DMS 273 (cell line): ENCODE measurements around the gene GLT6D1.

Experiments used
- DNase-seq: peaks from one replicate; lab custom pipeline; 2025; ENCODE audit not compliant: unreplicated experiment; lab: John Stamatoyannopoulos, UW

The GLT6D1 gene

GRCh38 chr9:135609366-135609955, 29.9 kb downstream of the GLT6D1 start:
- no peak for DNase-seq

GRCh38 chr9:135608999-135609317, 30.4 kb downstream of the GLT6D1 start:
- DNase-seq = no peak

- no peak for DNase-seq
Measured at GRCh38 chr9:135608294-135608998, 30.9 kb downstream of the GLT6D1 start.

- DNase-seq = no peak
Measured at GRCh38 chr9:135607401-135608293, 31.7 kb downstream of the GLT6D1 start.

DNA sequence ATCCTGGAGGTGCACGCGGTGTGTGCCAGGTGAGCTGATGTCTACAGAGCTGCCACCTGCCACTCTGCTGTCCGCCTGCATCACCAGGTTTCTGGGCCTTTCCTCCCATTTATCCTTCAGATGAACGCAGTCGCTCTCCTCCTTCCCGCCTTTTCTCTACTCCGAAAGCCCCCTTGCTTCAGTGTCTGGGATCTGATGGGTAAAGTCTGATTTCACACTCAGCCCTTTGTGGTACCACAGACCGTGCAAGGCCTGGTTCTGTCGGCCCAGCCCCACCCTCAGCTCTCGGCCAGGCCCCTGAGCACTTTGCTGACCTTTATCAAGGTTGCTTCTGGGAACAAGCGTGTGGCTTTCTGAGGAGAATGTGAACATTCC, 32.5 kb downstream of the GLT6D1 start:
- DNase-seq = no peak

DNA sequence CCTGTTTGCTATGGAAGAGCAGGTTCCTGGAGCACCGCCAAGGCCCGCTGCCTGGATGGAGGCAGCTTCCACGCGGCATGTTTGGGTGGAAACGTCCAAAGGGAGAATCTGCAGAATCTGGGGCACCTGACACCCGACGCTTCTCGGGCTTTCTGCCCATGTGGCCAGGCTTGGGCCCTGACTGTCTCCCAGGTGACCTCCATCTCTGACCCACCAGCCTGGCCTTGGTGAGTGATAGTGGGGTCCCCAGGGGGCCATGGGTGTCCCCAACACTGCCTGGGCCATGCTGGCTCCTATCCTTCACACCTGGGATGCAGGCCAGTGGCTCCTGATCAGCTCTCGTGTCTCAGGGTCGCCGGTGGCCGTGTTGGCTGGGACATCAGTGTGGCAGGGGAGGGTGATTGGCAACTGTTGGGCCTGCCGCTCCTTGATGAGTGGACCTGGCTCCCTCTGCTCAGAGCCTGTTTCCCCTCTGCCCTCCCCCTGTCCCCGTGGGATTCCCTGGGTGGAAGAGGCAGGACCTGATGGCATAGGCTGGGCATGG, 34.0 kb downstream of the GLT6D1 start:
- no peak for DNase-seq

GRCh38 chr9:135604437-135605237, 34.7 kb downstream of the GLT6D1 start:
- no peak for DNase-seq

- DNase-seq = peak; percentile 66
Measured at GRCh38 chr9:135602789-135603481, 36.4 kb downstream of the GLT6D1 start.

DNA sequence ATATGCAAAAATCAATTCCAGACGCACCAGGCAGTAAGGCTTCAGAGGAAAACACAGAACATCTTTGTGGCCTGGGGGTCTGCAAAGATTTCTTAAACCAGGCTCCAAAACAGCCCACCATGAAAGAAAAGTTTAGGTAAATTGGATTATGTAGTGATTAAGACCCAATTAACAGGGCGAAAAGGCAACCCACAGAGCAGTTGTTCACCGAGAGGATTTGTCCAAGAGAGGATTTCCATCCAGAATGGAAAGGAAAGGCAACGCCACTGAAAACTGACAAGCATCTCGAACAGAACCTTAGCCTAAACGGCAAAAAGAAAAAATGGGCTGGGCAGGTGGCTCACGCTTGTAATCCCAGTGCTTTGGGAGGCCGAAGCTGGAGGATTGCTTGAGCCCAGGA, 37.4 kb downstream of the GLT6D1 start:
- DNase-seq = no peak

DNA sequence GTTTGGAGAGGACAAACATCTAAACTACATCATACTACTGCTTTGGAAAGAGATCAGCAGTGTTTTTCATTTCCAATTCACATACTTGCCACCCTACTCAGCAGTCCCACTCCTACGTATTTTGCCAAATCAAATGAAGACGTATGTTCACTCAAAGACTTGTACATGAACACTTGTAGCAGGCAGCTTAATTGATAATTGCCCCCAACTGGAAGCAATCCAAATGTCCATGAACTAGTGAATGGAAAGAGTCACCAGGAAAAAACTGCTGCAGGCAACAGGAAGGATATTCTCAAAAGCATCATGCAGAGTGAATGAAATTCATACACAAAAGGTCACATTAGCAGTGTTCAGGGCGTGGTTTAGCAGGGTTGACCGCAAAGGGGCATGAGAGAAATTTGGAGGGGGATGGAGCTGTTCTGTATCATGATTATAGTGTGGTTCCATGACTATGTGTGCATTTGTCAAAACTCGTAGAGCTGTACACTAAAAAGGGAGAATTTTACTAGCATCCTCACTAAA, 39.0 kb downstream of the GLT6D1 start:
- DNase-seq = no peak

DNA sequence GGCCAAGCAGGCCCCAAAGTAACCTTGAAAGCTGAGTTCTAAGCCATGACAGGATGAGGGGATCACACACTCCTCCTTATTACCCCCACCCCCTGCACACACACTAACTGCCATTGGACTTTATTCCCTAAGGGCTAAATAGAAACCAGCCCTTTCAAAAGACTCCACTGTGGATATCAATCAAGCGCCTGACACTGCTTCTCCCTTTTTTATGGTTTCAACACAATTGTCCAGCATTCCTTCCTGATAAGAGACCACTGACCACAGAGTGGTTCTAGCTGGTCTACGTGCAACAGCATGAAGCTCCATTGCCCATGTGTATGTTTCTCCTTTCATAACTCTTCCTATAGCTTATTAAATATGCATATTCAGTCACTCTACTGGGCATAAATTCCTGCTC, 43.1 kb downstream of the GLT6D1 start:
- no peak for DNase-seq

DNA sequence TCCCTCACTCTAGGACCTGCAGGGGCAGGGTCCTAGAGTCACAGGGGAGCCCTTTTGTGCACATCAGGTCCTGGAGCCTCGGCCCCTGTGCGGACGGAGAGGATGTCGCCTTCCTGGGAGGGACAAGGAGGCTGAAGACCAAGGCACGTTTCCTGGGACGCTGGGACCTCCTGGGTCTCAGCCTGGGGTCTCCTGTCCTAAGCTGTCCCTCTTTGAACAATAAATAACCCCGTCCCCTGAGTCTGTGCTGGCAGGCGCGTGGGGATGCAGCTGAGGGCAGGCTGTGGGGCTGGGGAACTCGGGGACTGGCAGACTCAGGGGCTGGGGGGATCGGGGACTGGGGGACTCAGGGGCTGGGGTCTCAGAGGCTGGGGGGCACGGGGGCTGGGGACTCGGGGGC, 46.7 kb downstream of the GLT6D1 start:
- no peak for DNase-seq

DNA sequence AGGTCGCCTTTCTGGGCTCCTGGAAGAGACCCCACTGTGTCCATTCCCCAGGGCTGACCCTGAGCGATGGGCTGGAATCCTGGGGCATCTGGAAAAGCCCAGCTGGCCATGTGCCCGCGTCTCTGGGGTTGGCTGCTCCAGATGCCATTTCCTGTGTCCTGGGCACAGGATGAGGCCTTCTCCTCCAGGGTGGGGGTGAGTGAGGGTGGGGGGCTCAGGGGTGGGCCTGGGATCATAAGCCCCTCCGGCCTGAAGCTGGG, 47.1 kb downstream of the GLT6D1 start:
- no peak for DNase-seq

DNA sequence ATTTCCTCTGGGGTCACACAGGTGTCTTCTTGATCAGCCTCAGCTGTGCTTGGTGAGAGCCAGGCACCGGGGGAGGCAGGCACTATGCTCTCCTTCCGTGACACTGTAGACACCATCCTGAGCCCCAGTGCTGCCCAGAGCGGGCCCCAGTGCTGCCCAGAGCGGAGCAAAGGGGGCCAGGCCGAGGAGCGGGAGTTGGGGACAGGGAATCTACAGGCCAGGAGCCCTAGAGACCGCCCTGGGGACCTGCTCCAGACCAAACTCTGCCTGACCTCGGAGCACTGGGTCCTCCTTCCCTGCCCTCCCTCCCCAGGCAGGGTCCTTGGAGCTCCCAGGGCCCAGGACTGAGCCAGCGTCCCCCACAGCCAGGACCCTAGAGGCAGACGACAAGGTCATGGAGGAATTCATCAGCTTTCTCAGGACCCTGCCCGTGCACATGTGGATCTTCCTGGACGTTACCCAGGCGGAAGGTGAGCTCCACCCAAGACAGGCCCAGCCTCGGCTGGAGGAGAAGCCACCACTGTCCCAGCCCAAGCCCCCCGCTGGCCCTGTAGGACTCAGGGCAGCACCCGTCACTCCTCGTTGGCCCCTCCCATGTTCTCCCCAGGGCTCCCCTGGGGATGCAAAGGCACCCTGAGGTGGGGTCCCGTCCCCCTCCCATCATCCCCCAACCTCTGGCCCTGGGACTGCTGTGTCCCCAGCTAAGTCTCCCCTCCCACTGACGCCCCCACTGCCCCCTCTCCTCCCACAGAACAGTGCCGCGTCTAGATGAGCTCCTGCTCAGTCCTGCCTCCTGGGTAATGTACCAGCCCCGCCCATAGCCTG, 47.6 kb downstream of the GLT6D1 start:
- DNase-seq = no peak

DNA sequence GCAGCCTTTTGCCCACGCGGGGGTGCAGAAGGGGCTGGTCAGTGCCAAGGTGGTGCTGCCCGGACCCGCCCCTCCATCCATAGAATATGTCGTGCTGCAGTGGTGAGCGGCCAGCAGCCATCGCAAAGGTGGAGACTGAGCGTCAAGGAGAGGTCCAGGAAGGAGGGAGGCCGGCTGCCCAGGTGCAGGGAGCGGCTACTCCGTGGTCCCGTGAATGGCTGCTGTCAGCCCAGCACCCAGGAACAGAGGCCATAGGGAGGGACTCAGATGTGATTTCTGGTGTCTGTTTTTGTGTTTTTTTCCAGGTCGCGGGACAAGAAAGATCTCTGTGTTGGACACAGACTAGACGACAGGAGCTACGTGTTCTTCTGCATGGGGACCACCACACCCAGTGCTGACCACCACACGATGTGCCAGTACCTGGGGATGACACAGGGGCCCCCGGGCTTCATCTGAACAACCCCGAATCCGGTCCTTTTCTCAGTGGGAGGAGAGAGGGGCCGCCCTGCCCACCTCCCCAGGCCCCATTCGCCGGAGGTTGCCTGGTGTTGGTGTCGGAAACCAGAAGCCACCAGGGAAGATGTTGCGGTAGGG, 48.8 kb downstream of the GLT6D1 start:
- DNase-seq = no peak

DNA sequence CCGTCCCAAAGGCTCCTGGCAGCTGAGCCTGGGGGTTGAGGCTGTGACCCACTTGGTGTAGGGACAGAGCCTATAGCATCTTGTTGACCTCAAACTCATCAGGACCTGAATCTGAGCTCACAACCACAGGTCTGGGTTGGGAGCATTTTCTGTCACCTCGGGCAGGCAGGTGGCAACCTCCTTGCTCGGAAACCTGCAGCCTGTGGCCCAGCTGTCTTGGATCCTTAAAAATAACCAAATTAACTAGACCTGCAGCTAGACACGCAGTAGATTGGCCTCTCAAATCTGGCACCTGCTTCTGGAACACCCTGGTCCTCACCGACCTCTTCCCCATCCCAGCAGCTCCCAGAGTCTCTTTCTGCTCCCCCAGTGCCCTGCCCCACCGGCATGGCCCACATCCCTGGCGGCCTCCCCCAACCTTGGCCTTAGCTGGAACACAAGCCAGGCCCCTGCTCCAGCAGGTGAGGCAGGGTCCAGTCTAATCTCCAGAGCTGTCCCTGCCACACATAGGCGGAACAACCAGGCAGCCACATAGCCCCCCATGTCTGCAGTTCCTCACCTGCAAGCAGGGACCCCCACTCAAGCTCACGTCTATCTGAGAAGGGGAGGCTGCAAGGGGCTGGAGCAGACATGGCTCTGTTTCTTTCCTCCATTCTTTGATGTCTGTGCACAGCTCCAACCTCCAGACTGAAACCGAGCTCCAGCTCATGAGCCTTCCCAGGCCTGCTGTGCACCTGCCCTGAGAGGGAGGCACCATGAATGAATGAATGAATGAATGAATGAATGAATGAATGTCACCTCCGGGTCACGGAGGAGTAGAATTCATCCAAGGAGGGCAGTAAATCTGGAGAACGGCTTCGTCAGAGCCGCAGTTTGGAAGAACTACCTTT, 49.5 kb downstream of the GLT6D1 start:
- DNase-seq = no peak

- DNase-seq = no peak
Measured at GRCh38 chr9:135588886-135589595, 50.3 kb downstream of the GLT6D1 start.

DNA sequence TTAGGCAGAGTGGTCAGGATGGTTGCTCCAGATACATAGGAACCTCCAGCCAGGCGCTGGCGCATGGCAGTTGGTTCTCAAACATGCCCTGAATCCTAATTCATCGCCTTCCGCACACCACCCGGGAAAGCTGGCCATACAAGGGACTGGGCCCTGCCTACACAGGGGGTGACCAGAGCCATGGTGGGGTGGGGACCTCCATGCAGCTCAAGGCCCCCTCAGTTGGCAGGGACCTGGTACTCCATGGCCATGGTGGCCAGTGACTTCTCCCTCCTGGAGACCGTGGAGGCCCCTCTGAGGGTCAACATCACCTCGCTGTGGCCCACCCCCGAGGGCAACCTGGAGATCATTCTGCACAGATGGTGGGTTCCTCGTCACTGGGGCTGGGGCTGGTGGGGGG, 51.0 kb downstream of the GLT6D1 start:
- DNase-seq = no peak
